ENCODE data around the gene ATOH7. TPM values are rescaled to one million over a fixed set of nuclear protein-coding genes. Genes with fewer than 3 reads are reported as not detected.

Gene ATOH7
- polyA plus RNA-seq, 1 donor (not counting 4 experiments of a cell fraction or from before 2014, with no cell fraction given), result not detected

DNA sequence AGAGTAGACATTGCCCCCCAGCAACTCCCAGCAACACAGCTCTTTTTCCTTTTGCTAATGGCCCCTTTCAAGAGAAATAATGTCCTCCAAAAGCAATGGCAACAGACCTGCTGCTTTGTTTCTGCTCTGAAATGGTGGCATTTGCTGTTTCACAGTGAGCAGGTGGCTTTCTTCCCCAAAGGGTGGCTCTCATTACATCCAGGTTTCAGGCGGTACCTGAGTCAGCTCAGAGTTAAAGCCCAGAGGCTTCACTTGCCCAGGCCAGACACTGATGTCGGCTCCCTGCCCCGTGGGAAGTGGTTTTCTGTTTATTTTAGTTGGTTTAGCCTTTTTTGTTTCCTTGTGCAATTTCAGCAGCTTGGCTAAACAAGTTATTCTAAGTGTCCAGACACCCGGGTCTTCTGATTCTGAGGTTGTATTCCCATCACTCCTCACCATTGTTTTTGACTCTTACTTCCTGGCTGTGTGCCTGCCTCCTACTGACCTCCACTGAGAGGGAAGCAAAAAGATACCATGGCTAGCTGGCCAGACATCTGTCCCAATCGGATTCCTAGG, 7.8 kb upstream of the ATOH7 start:
- H3K4me3 ChIP-seq (ENCODE audit: control insufficient read depth in 2 of 3, extremely low read depth in 1 of 3, insufficient read depth in 2 of 3, low read depth in 1 of 3, low read length in 3 of 3), result no peak overlapping the region
- no peak for FAIRE-seq
- no peaks in the 10 kb centered on the region for H3K79me2 ChIP-seq (ENCODE audit: control insufficient read depth, insufficient read depth, low read length)
- no peaks in the 10 kb centered on the region for H3K9me3 ChIP-seq (ENCODE audit: control insufficient read depth, low read depth, low read length)
- peaks cover 4% of the 10 kb centered on the region for H3K4me1 ChIP-seq (ENCODE audit: control insufficient read depth, extremely low read depth, insufficient read depth, low read length)
- H3K36me3 ChIP-seq (ENCODE audit: control insufficient read depth in 2 of 2, extremely low read depth in 1 of 2, insufficient read depth in 2 of 2, low read length in 2 of 2), result no peaks in the 10 kb centered on the region
- no peak overlapping the region for H3K27ac ChIP-seq (ENCODE audit: control insufficient read depth, insufficient read depth, low read length)
- H3K4me2 ChIP-seq (ENCODE audit: control insufficient read depth, extremely low read depth, insufficient read depth, low read depth, low read length), result no peak overlapping the region
- dilution Hi-C loops (cut with MboI; ENCODE audit: extremely low pct_ligation_motif_present, low sequenced_read_pairs), result no loop called here
- H3K9ac ChIP-seq (ENCODE audit: control insufficient read depth, extremely low read depth, insufficient read depth, low read length), result no peak overlapping the region
- H4K20me1 ChIP-seq (ENCODE audit: control insufficient read depth, extremely low read depth, insufficient read depth, low read length), result no peaks in the 10 kb centered on the region
- no peak overlapping the region for H2AFZ ChIP-seq (ENCODE audit: control insufficient read depth, low read length)
- H3K27me3 ChIP-seq (ENCODE audit: control insufficient read depth, extremely low read depth, insufficient read depth, low read length), result no peaks in the 10 kb centered on the region
- H3K9me1 ChIP-seq (ENCODE audit: control insufficient read depth, extremely low read depth, insufficient read depth, low read length), result no peaks in the 10 kb centered on the region
- DNase-seq (ENCODE audit: low read depth, low spot score), result no peak
- TF ChIP-seq, protein P1, sequence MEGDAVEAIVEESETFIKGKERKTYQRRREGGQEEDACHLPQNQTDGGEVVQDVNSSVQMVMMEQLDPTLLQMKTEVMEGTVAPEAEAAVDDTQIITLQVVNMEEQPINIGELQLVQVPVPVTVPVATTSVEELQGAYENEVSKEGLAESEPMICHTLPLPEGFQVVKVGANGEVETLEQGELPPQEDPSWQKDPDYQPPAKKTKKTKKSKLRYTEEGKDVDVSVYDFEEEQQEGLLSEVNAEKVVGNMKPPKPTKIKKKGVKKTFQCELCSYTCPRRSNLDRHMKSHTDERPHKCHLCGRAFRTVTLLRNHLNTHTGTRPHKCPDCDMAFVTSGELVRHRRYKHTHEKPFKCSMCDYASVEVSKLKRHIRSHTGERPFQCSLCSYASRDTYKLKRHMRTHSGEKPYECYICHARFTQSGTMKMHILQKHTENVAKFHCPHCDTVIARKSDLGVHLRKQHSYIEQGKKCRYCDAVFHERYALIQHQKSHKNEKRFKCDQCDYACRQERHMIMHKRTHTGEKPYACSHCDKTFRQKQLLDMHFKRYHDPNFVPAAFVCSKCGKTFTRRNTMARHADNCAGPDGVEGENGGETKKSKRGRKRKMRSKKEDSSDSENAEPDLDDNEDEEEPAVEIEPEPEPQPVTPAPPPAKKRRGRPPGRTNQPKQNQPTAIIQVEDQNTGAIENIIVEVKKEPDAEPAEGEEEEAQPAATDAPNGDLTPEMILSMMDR (optimal IDR thresholded peaks at IDR 0.05 in 1 of 3, IDR thresholded peaks at IDR 0.05 in 1 of 3, conservative IDR thresholded peaks at IDR 0.05 in 1 of 3; ENCODE audit: extremely low read depth in 1 of 3, insufficient read depth in 2 of 3, low read length in 3 of 3), result no peak
- no peak for TF ChIP-seq EZH2 (IDR thresholded peaks at IDR 0.05; ENCODE audit: low read length)

DNA sequence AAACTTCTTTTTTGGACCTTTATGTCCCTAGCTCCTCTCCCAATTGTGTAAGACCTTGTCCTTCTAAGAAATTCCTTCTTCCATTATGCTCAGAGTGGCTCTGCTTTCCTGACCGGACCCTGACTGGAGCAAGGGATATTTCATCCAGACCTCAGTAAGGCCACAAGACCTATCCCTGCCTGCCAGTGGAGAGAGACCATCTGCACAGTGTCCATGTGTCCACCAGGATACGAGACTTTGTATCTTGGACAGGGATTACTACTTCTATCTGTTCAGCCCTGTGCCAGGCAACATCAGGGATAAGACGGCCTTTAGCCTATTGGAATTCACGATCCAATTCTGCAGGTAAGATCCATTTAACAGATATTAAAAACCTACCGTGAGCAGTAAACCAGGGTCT, 7.2 kb upstream of the ATOH7 start:
- no peaks in the 10 kb centered on the region for H3K9me1 ChIP-seq (ENCODE audit: control insufficient read depth, extremely low read depth, insufficient read depth, low read length)
- TF ChIP-seq, protein P1 (optimal IDR thresholded peaks at IDR 0.05 in 1 of 3, IDR thresholded peaks at IDR 0.05 in 1 of 3, conservative IDR thresholded peaks at IDR 0.05 in 1 of 3; ENCODE audit: extremely low read depth in 1 of 3, insufficient read depth in 2 of 3, low read length in 3 of 3), result no peak
- no peak for TF ChIP-seq EZH2 (IDR thresholded peaks at IDR 0.05; ENCODE audit: low read length)
- H4K20me1 ChIP-seq (ENCODE audit: control insufficient read depth, extremely low read depth, insufficient read depth, low read length), result no peaks in the 10 kb centered on the region
- no peak overlapping the region for H3K27ac ChIP-seq (ENCODE audit: control insufficient read depth, insufficient read depth, low read length)
- no peak for FAIRE-seq
- H2AFZ ChIP-seq (ENCODE audit: control insufficient read depth, low read length), result no peak overlapping the region
- no peak overlapping the region for H3K9ac ChIP-seq (ENCODE audit: control insufficient read depth, extremely low read depth, insufficient read depth, low read length)
- H3K36me3 ChIP-seq (ENCODE audit: control insufficient read depth in 2 of 2, extremely low read depth in 1 of 2, insufficient read depth in 2 of 2, low read length in 2 of 2), result no peaks in the 10 kb centered on the region
- H3K9me3 ChIP-seq (ENCODE audit: control insufficient read depth, low read depth, low read length), result no peaks in the 10 kb centered on the region
- H3K4me1 ChIP-seq (ENCODE audit: control insufficient read depth, extremely low read depth, insufficient read depth, low read length), result peaks cover 4% of the 10 kb centered on the region
- H3K79me2 ChIP-seq (ENCODE audit: control insufficient read depth, insufficient read depth, low read length), result no peaks in the 10 kb centered on the region
- dilution Hi-C loops (cut with MboI; ENCODE audit: extremely low pct_ligation_motif_present, low sequenced_read_pairs), result no loop called here
- H3K27me3 ChIP-seq (ENCODE audit: control insufficient read depth, extremely low read depth, insufficient read depth, low read length), result no peaks in the 10 kb centered on the region
- DNase-seq (ENCODE audit: low read depth, low spot score), result no peak
- H3K4me2 ChIP-seq (ENCODE audit: control insufficient read depth, extremely low read depth, insufficient read depth, low read depth, low read length), result no peak overlapping the region
- H3K4me3 ChIP-seq (ENCODE audit: control insufficient read depth in 2 of 3, extremely low read depth in 1 of 3, insufficient read depth in 2 of 3, low read depth in 1 of 3, low read length in 3 of 3), result no peak overlapping the region

Measured in keratinocyte (primary cell).